Placental epithelial cell (primary cell): ENCODE data around the gene TBX10. TPM values are rescaled to one million over a fixed set of nuclear protein-coding genes. Genes with fewer than 3 reads are reported as not detected.
A peak's percentile ranks its signal among the peaks of the same experiment; 100 is the strongest.

Source experiments
- small RNA-seq: library from RNA; depleted of rRNA; stranded (forward); fragments of <200 nt; gene quantifications from one replicate; pipeline ENCODE3, GENCODE V24; 2012
- total RNA-seq: library from RNA; depleted of rRNA; stranded (reverse); fragments of >200 nt; gene quantifications from 2 replicates; pipeline ENCODE4 v1.2.3, GENCODE V29; 2012

The TBX10 gene
- total RNA-seq: not detected in 2 replicates

DNA sequence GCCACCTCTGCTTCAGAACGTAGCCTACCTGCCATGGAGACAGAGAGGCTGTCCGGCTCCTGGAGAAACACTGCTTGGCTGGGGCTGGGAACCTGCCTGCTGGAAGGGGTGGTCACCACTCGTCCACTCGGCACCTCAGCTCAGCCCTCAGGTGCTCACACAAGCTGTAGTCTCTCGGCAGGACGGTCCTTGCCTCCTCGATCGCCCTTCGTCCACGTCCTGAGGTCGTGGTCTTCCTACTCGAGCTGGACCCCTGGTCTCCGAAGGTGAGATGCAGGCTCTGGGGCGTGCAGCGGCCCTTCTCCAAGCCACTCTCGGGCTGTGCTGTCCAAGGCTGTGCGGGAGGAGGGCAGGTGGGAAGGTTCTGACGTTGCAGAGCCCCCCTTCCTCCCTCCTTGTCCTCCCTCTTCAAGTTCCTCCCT, at the start of gene TBX10:
TSS of gene TBX10 (minus strand) at position 326 of the 422 bp plus-strand sequence. CDS start at position 35, 291 bp downstream.

DNA sequence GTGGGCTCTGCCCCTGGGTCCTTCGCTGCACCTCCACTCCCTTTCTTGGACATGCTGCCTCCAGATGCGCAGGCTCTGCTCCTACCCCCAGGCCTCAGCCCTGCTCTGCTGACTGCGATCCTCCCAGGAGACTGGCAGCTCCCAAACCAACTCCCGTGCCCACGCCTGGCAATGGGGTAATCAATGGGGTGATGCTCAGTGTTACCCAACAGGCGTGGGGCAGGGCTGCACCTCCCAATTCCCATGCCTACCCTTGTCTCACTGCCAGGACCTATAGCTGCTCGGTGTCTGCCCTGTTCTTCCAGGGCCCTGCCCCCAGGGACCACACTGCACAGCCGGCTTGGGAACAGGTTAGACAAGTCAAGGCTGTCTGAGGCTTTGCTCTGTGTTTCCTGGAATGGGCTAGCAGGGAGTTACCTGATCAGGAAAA, 34.9 kb upstream of the TBX10 start, which contains the start of gene ALDH3B2:
TSS of gene ALDH3B2 (minus strand) at position 182 of the 430 bp plus-strand sequence. CDS start 7,688 bp downstream, outside the sequence.

DNA sequence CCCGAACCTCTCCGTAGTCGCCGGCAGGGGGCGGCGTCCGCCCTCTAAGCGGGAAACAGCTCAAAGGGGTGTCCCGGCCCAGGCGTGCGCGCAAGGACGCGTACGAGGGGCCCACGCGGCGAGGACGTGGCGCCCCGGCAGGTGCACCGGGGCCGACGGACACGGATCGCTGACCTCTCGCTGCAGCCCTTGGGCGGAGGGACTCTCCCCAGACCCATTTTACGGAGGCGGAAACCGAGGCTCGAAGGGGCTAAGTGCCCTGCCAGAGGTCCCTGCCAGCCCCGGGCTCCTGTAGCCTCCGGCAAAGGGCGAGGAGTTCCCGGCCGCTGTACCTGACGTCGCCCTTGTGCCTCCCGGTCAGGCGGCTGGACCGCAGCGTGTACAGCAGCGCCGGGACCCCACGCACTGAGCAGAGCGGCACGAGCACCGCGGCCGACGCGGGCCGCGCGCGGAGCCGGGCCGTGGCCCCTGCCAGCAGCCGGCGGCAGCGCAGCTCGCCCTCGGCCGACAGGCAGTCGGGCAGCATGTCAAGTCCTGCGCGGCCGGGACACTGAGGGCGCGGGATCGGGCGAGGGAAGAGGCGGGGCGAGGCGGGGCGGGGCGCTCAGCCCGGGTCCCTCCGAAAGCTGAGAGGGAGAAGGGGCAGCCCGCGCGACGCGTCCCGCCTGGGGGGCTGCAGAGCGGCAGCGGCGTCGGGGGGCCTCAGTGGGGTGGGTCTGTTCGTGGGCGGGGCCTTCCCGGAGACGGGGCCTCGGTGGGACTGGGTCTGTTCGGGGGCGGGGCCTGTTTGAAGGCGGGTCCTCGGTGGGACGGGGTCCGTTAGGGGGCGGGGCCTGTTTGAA, 10.0 kb downstream of the TBX10 start, which contains the start of gene NUDT8:
TSS of gene NUDT8 (minus strand) at position 552 of the 842 bp plus-strand sequence. CDS start at position 526, 26 bp downstream.

DNA sequence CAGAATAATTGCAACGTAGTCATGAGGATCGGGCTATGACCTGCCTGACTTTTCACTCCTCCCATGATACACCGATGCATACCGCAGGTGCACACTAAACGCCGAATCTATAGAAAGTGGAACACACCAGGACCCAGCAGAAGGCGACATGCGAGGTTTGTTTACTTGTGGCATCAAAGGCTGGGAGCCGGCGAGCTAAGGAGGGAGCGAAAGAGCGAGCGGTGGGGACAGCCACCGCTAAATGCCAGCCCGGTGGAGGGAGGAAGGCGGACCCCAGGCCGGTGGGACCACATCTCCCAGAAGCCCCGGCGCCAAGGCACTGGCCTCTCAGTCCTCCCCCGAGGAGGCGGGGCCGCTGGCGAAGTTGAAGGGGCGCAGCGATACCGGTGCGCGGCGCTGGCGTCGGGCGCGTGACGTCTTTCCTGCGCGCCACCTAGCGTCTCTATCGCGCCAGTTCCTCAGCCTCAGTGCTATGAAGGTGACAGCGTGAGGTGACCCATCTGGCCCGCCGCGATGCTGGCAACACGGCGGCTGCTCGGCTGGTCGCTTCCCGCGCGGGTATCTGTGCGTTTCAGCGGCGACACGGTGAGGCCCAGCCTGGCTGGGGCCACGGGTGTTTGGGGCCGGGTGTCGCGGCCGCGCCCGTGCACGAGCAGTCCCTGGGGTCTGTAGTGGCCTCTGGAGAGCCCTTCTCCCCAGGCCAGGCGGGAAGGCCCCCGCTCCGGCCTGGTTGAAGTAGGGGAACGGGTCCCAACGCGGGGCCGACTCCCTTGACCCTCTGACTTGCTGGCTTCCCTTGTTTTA, 32.9 kb downstream of the TBX10 start, which contains the start of gene NDUFV1:
TSS of gene NDUFV1 (plus strand) at position 445 of the 804 bp plus-strand sequence. CDS start at position 514, 69 bp downstream.

DNA sequence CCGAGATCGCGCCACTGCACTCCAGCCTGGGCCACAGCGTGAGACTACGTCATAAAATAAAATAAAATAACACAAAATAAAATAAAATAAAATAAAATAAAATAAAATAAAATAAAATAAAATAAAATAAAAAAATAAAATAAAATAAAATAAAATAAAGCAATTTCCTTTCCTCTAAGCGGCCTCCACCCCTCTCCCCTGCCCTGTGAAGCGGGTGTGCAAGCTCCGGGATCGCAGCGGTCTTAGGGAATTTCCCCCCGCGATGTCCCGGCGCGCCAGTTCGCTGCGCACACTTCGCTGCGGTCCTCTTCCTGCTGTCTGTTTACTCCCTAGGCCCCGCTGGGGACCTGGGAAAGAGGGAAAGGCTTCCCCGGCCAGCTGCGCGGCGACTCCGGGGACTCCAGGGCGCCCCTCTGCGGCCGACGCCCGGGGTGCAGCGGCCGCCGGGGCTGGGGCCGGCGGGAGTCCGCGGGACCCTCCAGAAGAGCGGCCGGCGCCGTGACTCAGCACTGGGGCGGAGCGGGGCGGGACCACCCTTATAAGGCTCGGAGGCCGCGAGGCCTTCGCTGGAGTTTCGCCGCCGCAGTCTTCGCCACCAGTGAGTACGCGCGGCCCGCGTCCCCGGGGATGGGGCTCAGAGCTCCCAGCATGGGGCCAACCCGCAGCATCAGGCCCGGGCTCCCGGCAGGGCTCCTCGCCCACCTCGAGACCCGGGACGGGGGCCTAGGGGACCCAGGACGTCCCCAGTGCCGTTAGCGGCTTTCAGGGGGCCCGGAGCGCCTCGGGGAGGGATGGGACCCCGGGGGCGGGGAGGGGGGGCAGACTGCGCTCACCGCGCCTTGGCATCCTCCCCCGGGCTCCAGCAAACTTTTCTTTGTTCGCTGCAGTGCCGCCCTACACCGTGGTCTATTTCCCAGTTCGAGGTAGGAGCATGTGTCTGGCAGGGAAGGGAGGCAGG, 56.0 kb downstream of the TBX10 start, which contains the start of gene GSTP1:
TSS of gene GSTP1 (plus strand) at position 566 of the 958 bp plus-strand sequence. CDS start at position 598, 32 bp downstream.

Small RNAs within 50 kb of the gene (small RNA-seq; reads per million reads assigned to genes)
- gene AP003385.3 (0.20 reads per million), gene RPL37P2 (0.63 reads per million, percentile 38 among the genes with 10 or more reads in this experiment)

Other genes with a start within 250 kb of the TBX10 start
- 10.7 and 18.8 TPM in 2 replicates for gene RAD9A, start 247.8 kb downstream of the TBX10 start, total RNA-seq
- 223 and 479 TPM in 2 replicates for gene PPP1CA, start 237.9 kb downstream of the TBX10 start, total RNA-seq
- under 0.01 TPM in 1 of 2 replicates, not detected in the other for gene TBC1D10C, start 235.7 kb downstream of the TBX10 start, total RNA-seq
- gene CARNS1, start 224.1 kb downstream of the TBX10 start, total RNA-seq: under 0.01 TPM in 1 of 2 replicates, not detected in the other
- gene RPS6KB2, start 211.3 kb downstream of the TBX10 start, total RNA-seq: 55.4 and 121 TPM in 2 replicates
- gene PTPRCAP, start 202.1 kb downstream of the TBX10 start, total RNA-seq: 1.5 and 1.6 TPM in 2 replicates
- 135 and 136 TPM in 2 replicates for gene CORO1B, start 196.3 kb downstream of the TBX10 start, total RNA-seq
- gene GPR152, start 187.0 kb downstream of the TBX10 start, total RNA-seq: not detected in 2 replicates
- gene CABP4, start 184.4 kb downstream of the TBX10 start, total RNA-seq: not detected in 2 replicates
- gene TMEM134, start 170.5 kb downstream of the TBX10 start, total RNA-seq: 27.5 and 62.4 TPM in 2 replicates
- gene AIP, start 156.7 kb downstream of the TBX10 start, total RNA-seq: 69.5 and 122 TPM in 2 replicates
- gene PITPNM1, start 134.4 kb downstream of the TBX10 start, total RNA-seq: 42.4 and 45.5 TPM in 2 replicates
- 19.6 and 52.8 TPM in 2 replicates for gene CDK2AP2, start 131.6 kb downstream of the TBX10 start, total RNA-seq
- not detected in 2 replicates for gene CABP2, start 116.3 kb downstream of the TBX10 start, total RNA-seq
- gene GSTP1, start 56.0 kb downstream of the TBX10 start, total RNA-seq: 1,369 and 1,673 TPM in 2 replicates
- 141 and 176 TPM in 2 replicates for gene NDUFV1, start 32.8 kb downstream of the TBX10 start, total RNA-seq
- 5.3 and 11.8 TPM in 2 replicates for gene NUDT8, start 9.8 kb downstream of the TBX10 start, total RNA-seq
- not detected in 2 replicates for gene ACY3, start 11.0 kb upstream of the TBX10 start, total RNA-seq
- gene ALDH3B2, start 34.9 kb upstream of the TBX10 start, total RNA-seq: 1.5 and 6.7 TPM in 2 replicates